G401 (cell line): Measurements from ENCODE around the gene POGZ. TPM values are rescaled to one million over a fixed set of nuclear protein-coding genes. Genes with fewer than 3 reads are reported as not detected.
A peak's percentile ranks its signal among the peaks of the same experiment; 100 is the strongest.
"Not testable (repeated sequence)": the region's sequence is repeated elsewhere in the genome, so short reads cannot be mapped to it uniquely, and the experiment has no call there.

Experiments
- DNase-seq: peaks from one replicate; pipeline ENCODE4 v3.0.0-alpha.2; 2015; ENCODE audit warnings: low spot score
- in situ Hi-C: cut with HindIII; loops from 2 replicates; pipeline ENCODE4 v1.10.0; 2016; ENCODE audit warnings: low sequenced_read_pairs, mixed read lengths
- total RNA-seq: library from RNA; depleted of rRNA; stranded (reverse); fragments of >200 nt; shearing (Covaris generic); gene quantifications from 2 replicates; pipeline ENCODE4 v1.2.3, GENCODE V29; 2014

Gene POGZ
- total RNA-seq, 1 experiment from 2014 or later, result 14.0 TPM

- DNase-seq, in situ Hi-C loops: not testable (repeated sequence)
Observed at GRCh38 chr1:151390221-151391078, 68.8 kb downstream of the POGZ start.

- in situ Hi-C loops, result no loop called here
- DNase-seq, result no peak
Observed at GRCh38 chr1:151386002-151386401, 73.3 kb downstream of the POGZ start.

GRCh38 chr1:151384584-151384983, 74.7 kb downstream of the POGZ start:
- in situ Hi-C loops, result no loop called here
- DNase-seq, result no peak

GRCh38 chr1:151377150-151377884, 82.0 kb downstream of the POGZ start:
- in situ Hi-C loops, result no loop called here
- no peak for DNase-seq

- DNase-seq, result no peak
- in situ Hi-C loops, result no loop called here
Observed at GRCh38 chr1:151373196-151373595, 86.1 kb downstream of the POGZ start.

GRCh38 chr1:151372058-151372934, 87.0 kb downstream of the POGZ start, which contains the start of gene SELENBP1:
SELENBP1 (minus strand) TSS chr1:151372705; CDS start chr1:151372641, 64 bp downstream.
- in situ Hi-C loops, result no loop called here
- DNase-seq, result peak; percentile 11

- in situ Hi-C loops, result no loop called here
- DNase-seq, result peak; percentile 13
Observed at GRCh38 chr1:151371370-151372057, 87.8 kb downstream of the POGZ start.

- DNase-seq, result no peak
- in situ Hi-C loops, result no loop called here
Observed at GRCh38 chr1:151370211-151370911, 88.9 kb downstream of the POGZ start.

GRCh38 chr1:151369621-151370048, 89.7 kb downstream of the POGZ start:
- DNase-seq, result no peak
- in situ Hi-C loops, result no loop called here

GRCh38 chr1:151369302-151369610, 90.0 kb downstream of the POGZ start:
- no peak for DNase-seq
- in situ Hi-C loops, result no loop called here

GRCh38 chr1:151368393-151369301, 90.6 kb downstream of the POGZ start:
- DNase-seq, result no peak
- in situ Hi-C loops, result no loop called here

GRCh38 chr1:151367658-151368392, 91.5 kb downstream of the POGZ start:
- in situ Hi-C loops, result no loop called here
- no peak for DNase-seq

GRCh38 chr1:151364996-151365395, 94.3 kb downstream of the POGZ start:
- in situ Hi-C loops, result no loop called here
- no peak for DNase-seq

- no peak for DNase-seq
- in situ Hi-C loops, result no loop called here
Observed at GRCh38 chr1:151362308-151363155, 96.8 kb downstream of the POGZ start.

GRCh38 chr1:151361883-151362282, 97.4 kb downstream of the POGZ start:
- no peak for DNase-seq
- in situ Hi-C loops, result no loop called here

GRCh38 chr1:151356696-151357095, 102.6 kb downstream of the POGZ start:
- DNase-seq, result no peak
- in situ Hi-C loops, result no loop called here
